Cardiac fibroblast (primary cell): ENCODE results near the gene TSPEAR.

Experiments used
- DNase-seq, 2 donors: peaks; one replicate each; pipeline versions ENCODE4 v3.0.0 to v3.0.0-alpha.2; 2010; ENCODE audit warnings: low read depth in 2 of 2
- H3K4me3 ChIP-seq, 2 donors: replicated peaks in 1 of 2; 1 replicate in 1 of 2; 2 replicates in 1 of 2; pipeline ENCODE4 v1.5.1; 2011; ENCODE audit warnings: low read depth in 2 of 2, low read length in 2 of 2, mild to moderate bottlenecking in 2 of 2, moderate library complexity in 1 of 2
- TF ChIP-seq, protein P1 (sequence below): IDR thresholded peaks from one replicate; pipeline ENCODE4 v1.5.1; 2011; ENCODE audit warnings: low read depth, mild to moderate bottlenecking, low read length, inconsistent platforms

TSPEAR gene

DNA sequence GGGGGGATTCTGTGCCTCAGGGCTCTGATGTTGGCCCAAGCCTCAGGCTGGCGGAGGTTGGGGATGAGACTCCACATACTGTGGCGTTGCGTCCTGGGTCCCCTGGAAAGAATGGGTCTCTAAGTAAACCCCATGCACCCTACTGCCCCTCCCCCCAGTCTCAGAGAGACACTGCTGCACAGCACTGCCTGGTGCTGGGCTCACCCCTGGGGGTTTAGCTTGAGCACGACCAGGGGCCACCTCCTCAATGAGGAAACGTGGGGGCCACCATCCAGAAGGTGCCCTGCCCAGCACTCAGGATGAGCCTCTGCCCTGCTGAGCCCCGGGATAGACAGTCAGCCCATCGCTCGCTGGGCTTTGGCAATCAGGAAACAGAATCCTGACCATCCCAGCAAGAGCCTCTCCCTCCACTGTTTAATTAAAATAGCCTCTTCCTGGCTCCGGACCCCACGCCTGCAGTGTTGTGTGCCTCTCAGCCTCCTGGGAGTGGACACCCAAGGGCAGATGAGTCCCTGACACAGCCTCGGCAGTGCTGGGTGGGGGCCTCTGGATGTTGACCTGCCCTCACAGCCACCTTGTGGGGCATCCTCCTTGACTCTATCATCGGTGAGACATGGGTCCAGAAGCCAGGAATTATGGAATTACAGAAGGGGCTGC lies 141.4 kb downstream of the TSPEAR start:
- no peak overlapping the region for H3K4me3 ChIP-seq
- TF ChIP-seq, protein P1, sequence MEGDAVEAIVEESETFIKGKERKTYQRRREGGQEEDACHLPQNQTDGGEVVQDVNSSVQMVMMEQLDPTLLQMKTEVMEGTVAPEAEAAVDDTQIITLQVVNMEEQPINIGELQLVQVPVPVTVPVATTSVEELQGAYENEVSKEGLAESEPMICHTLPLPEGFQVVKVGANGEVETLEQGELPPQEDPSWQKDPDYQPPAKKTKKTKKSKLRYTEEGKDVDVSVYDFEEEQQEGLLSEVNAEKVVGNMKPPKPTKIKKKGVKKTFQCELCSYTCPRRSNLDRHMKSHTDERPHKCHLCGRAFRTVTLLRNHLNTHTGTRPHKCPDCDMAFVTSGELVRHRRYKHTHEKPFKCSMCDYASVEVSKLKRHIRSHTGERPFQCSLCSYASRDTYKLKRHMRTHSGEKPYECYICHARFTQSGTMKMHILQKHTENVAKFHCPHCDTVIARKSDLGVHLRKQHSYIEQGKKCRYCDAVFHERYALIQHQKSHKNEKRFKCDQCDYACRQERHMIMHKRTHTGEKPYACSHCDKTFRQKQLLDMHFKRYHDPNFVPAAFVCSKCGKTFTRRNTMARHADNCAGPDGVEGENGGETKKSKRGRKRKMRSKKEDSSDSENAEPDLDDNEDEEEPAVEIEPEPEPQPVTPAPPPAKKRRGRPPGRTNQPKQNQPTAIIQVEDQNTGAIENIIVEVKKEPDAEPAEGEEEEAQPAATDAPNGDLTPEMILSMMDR = no peak
- no peak for DNase-seq

DNA sequence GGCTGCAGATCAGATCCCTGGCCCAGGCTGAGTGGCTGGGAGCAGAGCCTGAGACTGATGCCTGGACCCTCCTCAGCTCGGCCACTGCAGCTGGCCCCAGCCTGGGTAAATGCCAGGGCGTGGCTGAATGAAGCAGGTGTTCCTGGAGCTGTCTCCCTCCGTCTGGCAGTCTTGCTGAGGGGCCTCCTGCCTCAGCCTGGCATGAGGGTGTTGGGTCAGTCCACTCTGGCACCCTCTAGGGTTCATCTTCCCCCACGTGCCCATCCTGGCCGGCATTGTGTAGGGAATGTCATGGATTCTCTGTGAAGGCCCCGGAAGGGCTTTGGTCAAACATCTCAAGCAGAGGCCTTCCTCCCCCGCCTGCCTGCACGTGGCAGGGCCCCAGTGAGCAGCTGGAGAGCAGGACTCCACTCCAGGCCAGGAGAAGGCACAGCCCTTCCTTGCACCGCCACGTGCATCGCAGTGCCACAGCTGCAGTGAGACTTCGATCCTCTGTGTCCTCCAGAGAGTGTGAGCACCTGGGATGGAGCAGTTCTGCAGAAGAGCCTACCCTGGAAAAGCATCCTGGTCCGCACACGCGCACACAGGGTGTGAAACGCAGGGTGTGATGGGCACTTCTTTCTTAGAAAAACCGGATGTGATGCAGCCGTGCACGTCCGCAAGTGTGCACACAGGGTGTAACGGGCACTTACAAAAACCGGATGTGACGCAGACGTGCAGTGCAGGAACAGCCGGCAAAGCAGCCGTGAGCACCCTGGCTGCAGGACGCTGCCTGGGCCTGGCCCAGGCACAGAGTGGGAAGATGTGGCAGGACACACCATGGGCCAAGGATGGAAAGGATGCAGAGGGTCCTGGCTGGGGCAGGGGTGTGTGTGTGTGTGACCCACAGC lies 142.5 kb downstream of the TSPEAR start:
- DNase-seq = no peak
- H3K4me3 ChIP-seq = no peak overlapping the region
- TF ChIP-seq, protein P1 = no peak

DNA sequence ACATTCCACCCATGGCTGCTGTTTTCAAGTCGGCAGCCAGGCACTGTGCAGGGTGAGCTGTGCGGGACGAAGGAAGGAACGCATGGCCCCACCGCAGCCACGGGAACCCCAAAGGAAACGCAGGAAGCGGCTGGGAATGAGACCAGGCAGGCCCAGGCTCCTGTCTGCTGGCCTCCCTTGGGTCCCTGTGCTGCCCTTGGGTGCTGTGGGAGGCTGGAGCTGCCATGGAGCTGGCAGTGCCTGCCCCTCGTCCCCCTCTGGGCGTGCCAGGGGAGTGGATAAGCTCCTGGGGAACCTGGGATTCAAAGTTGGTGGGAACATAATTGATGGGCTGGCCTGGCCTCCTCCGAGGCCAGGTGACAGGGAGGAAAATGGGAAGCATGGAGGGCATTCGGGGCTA lies 143.1 kb downstream of the TSPEAR start:
- H3K4me3 ChIP-seq = no peak overlapping the region
- TF ChIP-seq, protein P1 = no peak
- no peak for DNase-seq

DNA sequence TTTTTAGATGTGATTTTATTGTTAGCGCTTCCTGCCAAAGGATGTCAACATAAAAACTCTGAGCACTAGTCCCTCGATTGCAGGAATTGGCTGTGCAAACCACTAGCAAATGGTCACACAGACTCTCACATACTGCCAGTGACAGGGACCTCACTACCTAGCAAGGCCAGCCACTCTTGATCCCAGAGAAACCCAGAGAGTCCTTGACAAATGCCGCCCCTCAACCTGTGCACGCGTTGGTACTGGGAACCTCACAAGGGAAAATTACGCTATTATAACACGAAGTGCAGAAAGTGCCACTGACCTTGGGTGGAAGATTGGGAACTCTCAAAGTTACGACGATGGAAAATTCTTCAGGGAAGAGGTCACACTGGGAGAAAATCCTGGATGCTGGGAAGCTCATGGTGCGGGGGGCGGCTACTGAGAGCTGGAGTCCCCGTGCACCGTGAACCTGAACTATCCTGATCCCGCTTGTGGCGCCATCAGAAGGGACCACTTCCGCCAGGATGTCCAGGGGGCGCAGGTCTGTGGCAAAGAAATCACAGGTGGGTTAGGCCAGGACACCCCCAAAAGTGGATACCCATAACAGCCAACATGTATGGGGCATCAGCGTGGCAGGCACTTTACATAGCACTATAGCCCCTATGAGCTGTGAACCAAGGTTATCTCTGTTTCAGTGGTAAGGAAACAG lies 143.7 kb downstream of the TSPEAR start:
- DNase-seq = no peak
- no peak overlapping the region for H3K4me3 ChIP-seq
- TF ChIP-seq, protein P1 = no peak

DNA sequence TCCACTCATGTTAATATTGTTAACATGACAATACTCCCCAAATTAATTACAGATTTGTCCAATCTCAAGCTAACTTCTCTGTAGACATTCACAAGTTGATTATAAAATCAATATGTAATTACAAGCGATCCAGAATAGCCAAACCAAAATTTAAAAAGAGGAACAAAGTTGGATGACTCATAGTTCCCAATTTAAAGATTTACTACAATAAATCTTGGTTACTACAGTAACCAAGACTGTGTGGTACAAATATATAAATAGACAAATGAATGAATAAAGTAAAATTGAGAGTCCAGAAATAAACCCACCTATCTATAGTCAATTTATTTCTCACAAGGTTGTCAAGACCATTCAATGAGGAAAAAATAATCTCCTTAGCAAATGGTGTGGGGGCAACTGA lies 145.0 kb downstream of the TSPEAR start:
- no peak for DNase-seq
- TF ChIP-seq, protein P1 = no peak
- H3K4me3 ChIP-seq = no peak overlapping the region

DNA sequence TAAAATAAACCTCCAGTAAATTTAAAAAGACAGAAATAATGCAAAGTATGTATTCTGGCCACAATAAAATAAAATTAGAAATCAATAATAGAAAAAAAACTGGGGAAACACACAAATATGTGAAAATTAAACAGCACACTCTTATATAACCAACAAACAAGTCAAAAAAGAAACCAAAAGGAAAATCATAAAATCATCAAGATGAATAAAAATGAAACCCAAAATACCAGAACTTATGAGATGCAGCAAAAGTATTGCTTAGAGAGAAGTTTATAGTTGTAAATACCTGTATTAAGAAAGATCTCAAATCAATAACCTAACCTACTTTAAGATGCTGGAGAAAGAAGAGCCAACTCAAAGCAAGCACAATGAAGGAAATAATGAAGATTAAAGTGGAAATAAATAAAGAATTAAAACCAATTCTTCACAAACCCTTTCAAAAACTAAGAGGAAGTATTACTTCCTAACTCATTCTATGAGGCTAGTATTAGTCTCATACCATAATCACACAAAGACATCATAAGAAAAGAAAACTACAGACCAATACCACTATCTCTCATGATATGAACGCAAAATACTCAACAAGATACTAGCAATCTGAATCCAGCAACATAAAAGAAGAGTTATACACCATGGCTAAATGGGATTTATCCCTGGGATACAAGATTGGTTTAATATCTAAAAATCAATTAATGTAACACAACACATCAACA lies 146.3 kb downstream of the TSPEAR start:
- no peak overlapping the region for H3K4me3 ChIP-seq
- TF ChIP-seq, protein P1 = no peak
- no peak for DNase-seq
